HepG2 (cell line): Measurements from ENCODE around the gene ALOX15. TPM values are rescaled to one million over a fixed set of nuclear protein-coding genes. Genes with fewer than 3 reads are reported as not detected.

ENCODE experiments used
- ARNT2 ChIP-seq: sonication (generic); formaldehyde crosslinking; IDR thresholded peaks from 2 replicates; pipeline ENCODE4 v1.8.0; 2022; ENCODE audit warnings: mild to moderate bottlenecking, low read depth, missing genetic modification reagents, moderate library complexity
- FLYWCH1 ChIP-seq: sonication (generic); formaldehyde crosslinking; IDR thresholded peaks from 2 replicates; pipeline ENCODE4 v1.8.1; 2023; ENCODE audit warnings: mild to moderate bottlenecking, missing genetic modification reagents
- HOXA3 ChIP-seq: sonication (generic); formaldehyde crosslinking; IDR thresholded peaks from 2 replicates; pipeline ENCODE4 v1.5.0; 2020; ENCODE audit warnings: missing genetic modification reagents
- IKZF5 ChIP-seq: IDR thresholded peaks from 2 replicates; pipeline ENCODE4 v1.6.1; 2018; ENCODE audit warnings: missing genetic modification reagents, mild to moderate bottlenecking, missing compliant biosample characterization
- MAX ChIP-seq: IDR thresholded peaks from 2 replicates; pipeline ENCODE4 v1.6.1; 2012; ENCODE audit warnings: inconsistent platforms
- MAZ ChIP-seq, 2 experiments: sonication (generic) in 1 of 2; formaldehyde crosslinking in 1 of 2; IDR thresholded peaks; 2 replicates each; pipeline versions ENCODE4 v1.5.0 to v1.6.1; 2012 to 2020; ENCODE audit warnings: low read depth in 2 of 2, mild to moderate bottlenecking in 2 of 2, borderline replicate concordance in 1 of 2, improper control_type of control experiment in 1 of 2, low read length in 1 of 2, missing genetic modification reagents in 1 of 2, moderate library complexity in 1 of 2
- MEIS2 ChIP-seq: sonication (generic); formaldehyde crosslinking; IDR thresholded peaks from 2 replicates; pipeline ENCODE4 v1.9.0; 2021; ENCODE audit warnings: mild to moderate bottlenecking, missing genetic modification reagents
- NFATC3 ChIP-seq: sonication (generic); formaldehyde crosslinking; IDR thresholded peaks from 2 replicates; pipeline ENCODE4 v1.5.1; 2020; ENCODE audit warnings: mild to moderate bottlenecking, missing genetic modification reagents
- RBFOX2 ChIP-seq: fragments of 200-400 bp; formaldehyde crosslinking; IDR thresholded peaks from 2 replicates; pipeline ENCODE4 v1.6.1; 2017; ENCODE audit warnings: low read depth, mild to moderate bottlenecking, low read length
- SIN3B ChIP-seq: fragments of 150-350 bp; IDR thresholded peaks from 2 replicates; pipeline ENCODE4 v1.6.1; 2014; ENCODE audit warnings: low read length
- TBX2 ChIP-seq: sonication (generic); formaldehyde crosslinking; IDR thresholded peaks from 2 replicates; pipeline ENCODE4 v1.5.0; 2020; ENCODE audit warnings: missing genetic modification reagents, mild to moderate bottlenecking, borderline replicate concordance
- THAP7 ChIP-seq: sonication (generic); formaldehyde crosslinking; IDR thresholded peaks from 2 replicates; pipeline ENCODE4 v1.8.1; 2023; ENCODE audit warnings: mild to moderate bottlenecking, missing genetic modification reagents
- XRCC5 ChIP-seq: fragments of 200-400 bp; formaldehyde crosslinking; optimal IDR thresholded peaks from 2 replicates; pipeline ENCODE3; 2017; ENCODE audit warnings: mild to moderate bottlenecking, low read length
- ZFP91 ChIP-seq: sonication (generic); formaldehyde crosslinking; IDR thresholded peaks from 2 replicates; pipeline ENCODE4 v1.9.0; 2022; ENCODE audit warnings: missing genetic modification reagents, mild to moderate bottlenecking, borderline replicate concordance
- ZFX ChIP-seq: sonication (generic); formaldehyde crosslinking; IDR thresholded peaks from 2 replicates; pipeline ENCODE4 v1.4.0; 2020; ENCODE audit warnings: mild to moderate bottlenecking, low read depth, missing genetic modification reagents, moderate library complexity
- ZNF142 ChIP-seq: sonication (generic); formaldehyde crosslinking; IDR thresholded peaks from 2 replicates; pipeline ENCODE4 v1.4.0; 2020; ENCODE audit warnings: missing genetic modification reagents
- ZNF451 ChIP-seq: sonication (generic); formaldehyde crosslinking; IDR thresholded peaks from 2 replicates; pipeline ENCODE4 v1.5.0; 2020; ENCODE audit warnings: mild to moderate bottlenecking, missing genetic modification reagents
- ZNF558 ChIP-seq: sonication (generic); formaldehyde crosslinking; IDR thresholded peaks from 2 replicates; pipeline ENCODE4 v1.9.0; 2022; ENCODE audit warnings: mild to moderate bottlenecking, missing genetic modification reagents, borderline replicate concordance
- polyA plus RNA-seq, 8 experiments: library from polyadenylated mRNA; depleted of rRNA in 3 of 8; stranded (reverse) in 7 of 8; unstranded in 1 of 8; fragments of >200 nt; fragmentation: Illumina TruSeq in 4 of 8; extraction: Trizol in 4 of 8; gene quantifications; 2 replicates each; pipeline versions ENCODE4 v1.2.1 to v1.2.3, GENCODE V29; 2011 to 2016; ENCODE audit warnings: low read depth in 4 of 8, missing spikeins in 1 of 8, mixed read lengths in 1 of 8; ENCODE audit not compliant: insufficient read depth in 1 of 8
- total RNA-seq, 5 experiments: library from RNA; depleted of rRNA; stranded (reverse); fragments of >200 nt; fragmentation: Illumina TruSeq; extraction: Trizol; gene quantifications; 2 replicates each; pipeline ENCODE4 v1.2.3, GENCODE V29; 2016; ENCODE audit warnings: low read depth in 1 of 5

ALOX15 gene
- total and polyA plus RNA-seq, 2 of the 13 experiments (the other 11 are each of a cell fraction or from before 2014, with no cell fraction given), result 0.04 TPM; not detected in 1

- TF ChIP-seq ZFP91 (CRISPR knock-in tag) (peak; percentile 55; the same call in 1 of the 2 replicates), ZNF142 (CRISPR knock-in tag) (peak; percentile 35; the same call in 1 of the 2 replicates), MEIS2 (CRISPR knock-in tag) (0 out of 2 replicates have a peak, but pooled peaks have one; percentile 20), XRCC5 (peak; percentile 9), NFATC3 (CRISPR knock-in tag) (no peak), SIN3B (no peak), THAP7 (CRISPR knock-in tag) (no peak), ZFX (CRISPR knock-in tag) (peak; percentile 39), MAZ (IDR thresholded peaks at IDR 0.05; ENCODE audit: borderline replicate concordance, low read depth, low read length) (no peak), MAZ (CRISPR knock-in tag; IDR thresholded peaks at IDR 0.05; ENCODE audit: low read depth) (peak; percentile 37; the same call in 1 of the 2 replicates), ZNF558 (peak; percentile 36; the same call in 1 of the 2 replicates), ARNT2 (0 out of 2 replicates have a peak, but pooled peaks have one; percentile 46), IKZF5 (CRISPR knock-in tag) (no peak), MAX (peak; percentile 38; the same call in 1 of the 2 replicates), RBFOX2 (peak; percentile 53), HOXA3 (CRISPR knock-in tag) (peak; percentile 24; the same call in 1 of the 2 replicates), TBX2 (peak; percentile 19; the same call in 1 of the 2 replicates), FLYWCH1 (CRISPR knock-in tag) (no peak), ZNF451 (CRISPR knock-in tag) (peak; percentile 54; the same call in 1 of the 2 replicates)
Measured at GRCh38 chr17:4584101-4584916, 57.2 kb downstream of the ALOX15 start, which contains the start of gene SMTNL2 (continued).
